Measurements from ENCODE around the gene HDAC4. TPM values are rescaled to one million over a fixed set of nuclear protein-coding genes. Genes with fewer than 3 reads are reported as not detected.

Gene HDAC4
- total RNA-seq, 6 experiments from 2014 or later, result 7.4 to 13.0 (median 9.5) TPM

- TF ChIP-seq, protein P1, sequence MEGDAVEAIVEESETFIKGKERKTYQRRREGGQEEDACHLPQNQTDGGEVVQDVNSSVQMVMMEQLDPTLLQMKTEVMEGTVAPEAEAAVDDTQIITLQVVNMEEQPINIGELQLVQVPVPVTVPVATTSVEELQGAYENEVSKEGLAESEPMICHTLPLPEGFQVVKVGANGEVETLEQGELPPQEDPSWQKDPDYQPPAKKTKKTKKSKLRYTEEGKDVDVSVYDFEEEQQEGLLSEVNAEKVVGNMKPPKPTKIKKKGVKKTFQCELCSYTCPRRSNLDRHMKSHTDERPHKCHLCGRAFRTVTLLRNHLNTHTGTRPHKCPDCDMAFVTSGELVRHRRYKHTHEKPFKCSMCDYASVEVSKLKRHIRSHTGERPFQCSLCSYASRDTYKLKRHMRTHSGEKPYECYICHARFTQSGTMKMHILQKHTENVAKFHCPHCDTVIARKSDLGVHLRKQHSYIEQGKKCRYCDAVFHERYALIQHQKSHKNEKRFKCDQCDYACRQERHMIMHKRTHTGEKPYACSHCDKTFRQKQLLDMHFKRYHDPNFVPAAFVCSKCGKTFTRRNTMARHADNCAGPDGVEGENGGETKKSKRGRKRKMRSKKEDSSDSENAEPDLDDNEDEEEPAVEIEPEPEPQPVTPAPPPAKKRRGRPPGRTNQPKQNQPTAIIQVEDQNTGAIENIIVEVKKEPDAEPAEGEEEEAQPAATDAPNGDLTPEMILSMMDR (IDR thresholded peaks at IDR 0.05), result no peak
- peaks cover 15% of the 10 kb centered on the region for H3K36me3 Mint-ChIP-seq (ENCODE audit: low read depth)
- no peaks in the 10 kb centered on the region for H3K9me3 Mint-ChIP-seq
- H3K4me3 Mint-ChIP-seq, result no peak overlapping the region
- no peak for DNase-seq
- no peak overlapping the region for H3K27ac Mint-ChIP-seq
- no peaks in the 10 kb centered on the region for H3K4me1 Mint-ChIP-seq (ENCODE audit: low read depth)
- peaks cover 3% of the 10 kb centered on the region for H3K27me3 Mint-ChIP-seq (ENCODE audit: insufficient read depth)
These were observed 237.7 kb downstream of the HDAC4 start for GRCh38 chr2:239162976-239163687.

- H3K9me3 Mint-ChIP-seq, result no peaks in the 10 kb centered on the region
- TF ChIP-seq, protein P1 (IDR thresholded peaks at IDR 0.05), result no peak
- no peak for DNase-seq
- peaks cover 15% of the 10 kb centered on the region for H3K36me3 Mint-ChIP-seq (ENCODE audit: low read depth)
- H3K27me3 Mint-ChIP-seq (ENCODE audit: insufficient read depth), result peaks cover 1% of the 10 kb centered on the region
- no peaks in the 10 kb centered on the region for H3K4me1 Mint-ChIP-seq (ENCODE audit: low read depth)
- no peak overlapping the region for H3K4me3 Mint-ChIP-seq
- no peak overlapping the region for H3K27ac Mint-ChIP-seq
These were observed 238.5 kb downstream of the HDAC4 start for GRCh38 chr2:239162141-239162821.

GRCh38 chr2:239161711-239162140 lies 239.1 kb downstream of the HDAC4 start:
- Mint-ChIP-seq H3K9me3 (no peaks in the 10 kb centered on the region), H3K27me3 (ENCODE audit: insufficient read depth) (peaks cover 1% of the 10 kb centered on the region), H3K4me1 (ENCODE audit: low read depth) (no peaks in the 10 kb centered on the region), H3K4me3 (no peak overlapping the region), H3K36me3 (ENCODE audit: low read depth) (peaks cover 15% of the 10 kb centered on the region), H3K27ac (no peak overlapping the region)
- DNase-seq, result no peak
- TF ChIP-seq, protein P1 (IDR thresholded peaks at IDR 0.05), result no peak

DNA sequence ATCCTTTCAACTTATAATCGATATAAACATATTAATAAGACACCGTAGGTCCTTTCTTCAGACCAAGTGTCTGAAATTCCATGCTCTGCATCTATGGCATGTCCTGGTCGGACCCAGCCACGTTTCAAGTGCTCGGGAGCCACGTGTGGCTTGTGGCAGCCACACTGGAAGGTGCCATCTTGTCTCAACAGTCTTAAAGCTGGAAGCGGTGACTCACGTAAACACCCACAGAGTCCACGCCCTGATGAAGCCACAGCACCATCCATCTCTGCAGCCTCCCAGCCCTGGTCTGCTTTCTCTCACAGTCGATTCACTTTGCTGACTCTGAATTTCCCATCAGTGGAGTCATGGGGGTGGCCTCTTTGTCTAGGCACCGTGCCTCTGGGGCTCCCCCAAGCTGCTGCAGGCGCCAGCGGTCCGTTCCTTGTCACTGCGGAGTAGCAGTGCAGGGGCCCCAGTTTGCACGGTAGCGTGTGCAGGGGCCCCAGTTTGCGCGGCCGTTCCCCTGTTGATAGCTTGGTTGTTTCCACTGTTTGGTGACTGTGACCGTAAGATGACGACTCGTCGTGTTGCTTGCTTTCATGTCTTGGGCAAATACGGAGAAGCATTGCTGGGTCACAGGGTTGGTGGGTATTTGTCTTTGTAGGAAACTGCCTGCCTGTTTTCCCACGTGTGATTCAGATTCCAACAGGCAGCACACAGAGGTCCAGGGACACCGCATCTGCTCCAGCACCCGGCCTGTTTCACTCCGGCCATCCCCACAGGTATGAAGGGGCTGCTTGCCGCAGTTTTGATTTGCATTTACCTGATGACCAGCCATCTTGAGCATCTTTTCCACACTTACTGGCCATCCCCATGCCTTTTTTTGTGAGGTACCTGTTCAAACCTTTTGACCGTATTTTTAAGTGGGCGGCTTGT lies 240.3 kb downstream of the HDAC4 start:
- TF ChIP-seq, protein P1 (IDR thresholded peaks at IDR 0.05), result no peak
- Mint-ChIP-seq H3K27ac (no peak overlapping the region), H3K36me3 (ENCODE audit: low read depth) (peaks cover 15% of the 10 kb centered on the region), H3K9me3 (no peaks in the 10 kb centered on the region), H3K4me3 (no peak overlapping the region), H3K27me3 (ENCODE audit: insufficient read depth) (peaks cover 1% of the 10 kb centered on the region), H3K4me1 (ENCODE audit: low read depth) (no peaks in the 10 kb centered on the region)
- no peak for DNase-seq

GRCh38 chr2:239159476-239159911 lies 241.3 kb downstream of the HDAC4 start:
- TF ChIP-seq, protein P1 (IDR thresholded peaks at IDR 0.05), result no peak
- Mint-ChIP-seq H3K36me3 (ENCODE audit: low read depth) (peaks cover 15% of the 10 kb centered on the region), H3K9me3 (no peaks in the 10 kb centered on the region), H3K27me3 (ENCODE audit: insufficient read depth) (no peaks in the 10 kb centered on the region; the same call in none of the 2 replicates), H3K4me1 (ENCODE audit: low read depth) (no peaks in the 10 kb centered on the region), H3K4me3 (no peak overlapping the region), H3K27ac (no peak overlapping the region)
- no peak for DNase-seq
